IPS DF 6.9 (cell line): ENCODE results near the gene EFEMP2.
A peak's percentile ranks its signal among the peaks of the same experiment; 100 is the strongest.

Source experiments
- DNase-seq: peaks from one replicate; pipeline ENCODE4 v3.0.0-alpha.2; 2013; ENCODE audit warnings: low read depth, low spot score
- H3K27ac ChIP-seq: one replicate; pipeline ENCODE4 v1.5.1; 2013; ENCODE audit warnings: low read length, control low read depth
- H3K27me3 ChIP-seq: 2 replicates; pipeline ENCODE4 v1.6.1; 2013; ENCODE audit warnings: mild to moderate bottlenecking, low read length; ENCODE audit not compliant: control insufficient read depth, insufficient read depth
- H3K36me3 ChIP-seq: 2 replicates; pipeline ENCODE4 v1.6.1; 2013; ENCODE audit warnings: low read length; ENCODE audit not compliant: control insufficient read depth, insufficient read depth
- H3K4me1 ChIP-seq: 2 replicates; pipeline ENCODE4 v1.6.1; 2013; ENCODE audit warnings: low read length; ENCODE audit not compliant: control insufficient read depth, insufficient read depth
- H3K4me3 ChIP-seq: 2 replicates; pipeline ENCODE4 v1.5.1; 2013; ENCODE audit warnings: mild to moderate bottlenecking, low read length
- H3K9me3 ChIP-seq: 2 replicates; pipeline ENCODE4 v1.6.1; 2013; ENCODE audit warnings: low read length, inconsistent platforms; ENCODE audit not compliant: control insufficient read depth, insufficient read depth
- WGBS: extraction: QIAGEN DNeasy Blood & Tissue Kit; methylation state at CpG from one replicate; pipeline ENCODE4 v1.1.7; 2013; ENCODE audit warnings: mixed read lengths, missing lambda C conversion rate; ENCODE audit not compliant: insufficient read length, insufficient coverage; 5-methylcytosine and 5-hydroxymethylcytosine counted together

Gene EFEMP2

DNA sequence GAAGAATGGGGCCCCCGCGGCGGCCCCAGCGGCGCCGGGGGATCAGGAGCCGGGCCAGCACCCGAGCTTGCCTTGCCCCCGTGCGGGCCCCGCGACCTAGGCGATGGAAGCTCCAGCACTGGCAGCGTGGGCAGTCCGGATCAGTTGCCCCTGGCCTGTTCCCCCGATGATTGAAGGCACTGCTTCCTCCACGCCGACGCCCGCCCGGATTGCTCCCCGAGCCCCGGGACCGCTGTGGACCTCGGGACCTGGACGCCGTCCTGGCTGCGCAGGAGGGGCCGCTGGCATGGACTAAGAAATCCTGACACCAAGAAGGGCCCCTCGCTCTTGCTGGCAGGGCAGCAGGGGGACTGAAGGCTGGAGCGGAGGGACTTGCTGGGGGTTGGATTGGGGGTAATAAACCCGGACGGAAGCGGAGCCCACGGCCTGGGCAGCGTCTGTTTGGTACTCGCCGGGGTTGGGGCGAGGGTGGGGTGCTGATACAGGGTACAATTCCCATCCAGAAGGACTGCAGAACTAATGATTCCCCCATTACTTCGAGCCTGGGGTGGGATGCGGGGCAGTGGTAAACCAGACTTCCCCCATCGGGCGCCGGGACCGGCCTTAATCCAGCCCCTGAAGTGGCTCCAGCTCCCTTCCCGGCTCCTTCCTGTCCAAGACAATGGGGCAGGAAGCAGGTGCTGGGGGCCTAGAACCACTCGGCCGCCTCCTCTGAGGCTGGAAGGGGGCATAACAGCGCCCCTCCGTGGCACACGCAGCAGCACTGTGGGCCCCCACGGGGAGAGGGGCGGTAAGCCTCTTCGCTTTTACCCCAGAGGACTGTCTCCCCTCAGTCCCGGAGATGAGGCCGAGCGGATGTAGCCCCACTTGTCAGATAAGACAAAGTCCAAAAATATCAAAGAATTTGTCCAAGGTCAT is 18.9 kb upstream of the EFEMP2 start:
- H3K4me3 ChIP-seq: peak overlapping the region; percentile 46
- peaks cover 11% of the 10 kb centered on the region for H3K4me1 ChIP-seq
- no peak overlapping the region for H3K27ac ChIP-seq
- no peaks in the 10 kb centered on the region for H3K9me3 ChIP-seq
- H3K27me3 ChIP-seq: peaks cover 5% of the 10 kb centered on the region; the same call in 1 of the 2 replicates
- no CpG with 5 or more reads among the region's 57 CpGs for WGBS
- DNase-seq: no peak
- H3K36me3 ChIP-seq: no peaks in the 10 kb centered on the region

GRCh38 chr11:65890324-65891218 is 18.0 kb upstream of the EFEMP2 start, which contains the start of gene CCDC85B:
Gene CCDC85B (plus strand): TSS chr11:65890673. CDS start chr11:65890784, 111 bp downstream.
- peaks cover 2% of the 10 kb centered on the region; the same call in 1 of the 2 replicates for H3K36me3 ChIP-seq
- WGBS: no CpG with 5 or more reads among the region's 94 CpGs
- peak within 1 kb of the TSS; percentile 46 for H3K4me3 ChIP-seq
- H3K4me1 ChIP-seq: peaks cover 11% of the 10 kb centered on the region
- DNase-seq: no peak
- no peak within 1 kb of the TSS for H3K27ac ChIP-seq
- peaks cover 5% of the 10 kb centered on the region; the same call in 1 of the 2 replicates for H3K27me3 ChIP-seq
- no peaks in the 10 kb centered on the region for H3K9me3 ChIP-seq

DNA sequence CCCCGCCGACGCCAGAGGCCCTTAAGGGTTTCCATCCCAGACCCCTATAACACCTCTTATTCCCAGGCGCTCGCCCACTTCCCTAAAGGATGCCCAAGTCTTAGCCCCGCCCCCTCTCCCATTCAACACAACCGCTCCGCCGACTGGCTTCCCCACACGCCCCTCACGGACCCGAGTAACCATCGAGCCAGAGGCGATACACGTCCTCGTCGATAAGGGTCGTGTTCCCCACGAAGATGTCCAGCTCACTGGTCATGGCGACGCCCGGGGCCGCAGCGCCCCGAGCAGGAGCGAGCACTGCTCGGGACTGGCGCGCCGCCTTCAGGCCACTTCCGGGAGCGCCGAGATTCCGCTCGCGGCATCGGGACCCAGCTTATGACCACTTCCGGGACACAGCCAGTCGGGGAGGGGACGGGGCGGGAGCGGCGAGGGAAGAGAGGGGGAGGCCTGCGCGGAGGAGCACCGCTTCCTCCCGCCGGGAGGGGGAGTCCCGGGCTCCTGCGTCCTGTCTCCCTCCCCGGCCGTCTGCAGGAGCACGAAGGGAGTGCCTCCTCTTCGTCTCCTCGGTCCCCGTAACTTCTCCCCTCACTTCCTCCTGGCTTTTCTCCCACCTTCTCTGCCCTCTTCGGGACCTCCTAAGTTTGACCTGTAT is 15.7 kb upstream of the EFEMP2 start, which contains the start of gene FIBP:
TSS of gene FIBP (minus strand) at position 309 of the 652 bp plus-strand sequence. CDS start at position 256, 53 bp downstream.
- Histone ChIP-seq H3K27me3 (peaks cover 5% of the 10 kb centered on the region; the same call in 1 of the 2 replicates), H3K9me3 (no peaks in the 10 kb centered on the region), H3K4me1 (peaks cover 14% of the 10 kb centered on the region), H3K4me3 (peak within 1 kb of the TSS; percentile 77), H3K36me3 (peaks cover 17% of the 10 kb centered on the region), H3K27ac (no peak within 1 kb of the TSS)
- WGBS: no CpG with 5 or more reads among the region's 57 CpGs
- no peak for DNase-seq

DNA sequence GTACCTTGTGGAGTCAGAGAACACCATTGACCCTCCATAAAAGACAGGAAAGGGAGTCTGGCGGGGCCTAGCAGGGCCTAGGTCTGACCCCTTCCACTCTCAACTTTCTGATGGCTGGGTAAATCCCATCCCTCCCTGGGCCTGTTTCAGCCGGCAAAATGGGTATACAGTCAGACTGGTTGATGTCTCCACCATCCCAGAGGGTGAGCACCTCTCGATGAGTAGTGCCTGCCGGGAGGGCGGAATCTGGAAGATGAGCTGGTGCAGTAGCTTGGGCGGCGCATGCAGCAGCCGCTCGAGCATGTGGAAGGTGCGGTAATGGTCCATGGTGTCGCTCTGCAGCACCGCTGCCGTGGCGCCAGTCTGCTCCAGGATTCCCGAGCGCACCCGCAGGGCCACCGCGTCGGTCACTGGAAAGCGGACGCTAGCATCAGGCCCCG is 15.1 kb upstream of the EFEMP2 start:
- WGBS: no CpG with 5 or more reads among the region's 23 CpGs
- H3K4me1 ChIP-seq: peaks cover 10% of the 10 kb centered on the region
- H3K36me3 ChIP-seq: peaks cover 21% of the 10 kb centered on the region
- no peak overlapping the region for H3K27ac ChIP-seq
- DNase-seq: no peak
- H3K4me3 ChIP-seq: peak overlapping the region; percentile 77
- H3K9me3 ChIP-seq: no peaks in the 10 kb centered on the region
- H3K27me3 ChIP-seq: peaks cover 5% of the 10 kb centered on the region; the same call in 1 of the 2 replicates

- H3K27ac ChIP-seq: no peak overlapping the region
- peaks cover 5% of the 10 kb centered on the region; the same call in 1 of the 2 replicates for H3K27me3 ChIP-seq
- peak overlapping the region; percentile 77; the same call in 1 of the 2 replicates for H3K4me3 ChIP-seq
- H3K36me3 ChIP-seq: peaks cover 24% of the 10 kb centered on the region
- peaks cover 10% of the 10 kb centered on the region for H3K4me1 ChIP-seq
- no peaks in the 10 kb centered on the region for H3K9me3 ChIP-seq
- DNase-seq: no peak
- WGBS: no CpG with 5 or more reads among the region's 14 CpGs
Observed at GRCh38 chr11:65886826-65887722, 14.5 kb upstream of the EFEMP2 start.

DNA sequence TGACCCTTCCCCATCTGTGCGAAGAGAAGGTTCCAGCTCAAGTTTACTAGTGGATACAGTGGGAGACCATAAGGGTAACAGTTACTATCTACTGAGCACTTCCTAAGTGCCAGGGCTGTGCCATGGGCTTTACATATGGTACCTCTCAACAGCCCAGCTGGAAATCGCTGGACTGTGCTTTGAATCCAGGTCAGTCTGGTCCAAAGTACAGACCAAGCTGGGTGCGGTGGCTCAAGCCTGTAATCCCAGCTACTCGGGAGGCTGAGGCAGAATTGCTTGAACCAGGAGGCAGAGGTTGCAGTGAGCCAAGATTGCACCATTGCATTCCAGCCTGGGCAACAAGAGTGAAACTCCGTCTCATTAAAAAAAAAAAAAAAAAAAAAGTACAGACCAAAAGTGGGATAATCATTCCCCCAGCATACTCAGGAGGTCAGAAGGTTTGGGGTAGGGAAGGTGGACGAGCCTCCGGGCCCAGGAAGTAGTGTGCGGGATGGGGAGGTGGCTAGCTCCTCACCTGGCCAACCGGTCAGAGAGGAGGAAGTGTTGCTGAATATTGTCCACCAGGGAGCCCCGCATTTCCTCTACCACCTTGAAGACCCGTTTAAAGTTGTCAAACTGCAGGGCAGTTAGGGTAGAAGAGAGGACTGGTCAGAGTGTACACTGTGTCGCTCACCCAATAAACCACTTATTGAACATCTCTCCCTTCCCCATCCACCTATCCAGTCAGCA is 13.4 kb upstream of the EFEMP2 start:
- Histone ChIP-seq H3K27ac (no peak overlapping the region), H3K36me3 (peaks cover 24% of the 10 kb centered on the region), H3K4me3 (no peak overlapping the region), H3K27me3 (peaks cover 5% of the 10 kb centered on the region; the same call in 1 of the 2 replicates), H3K9me3 (no peaks in the 10 kb centered on the region), H3K4me1 (peaks cover 8% of the 10 kb centered on the region)
- DNase-seq: no peak
- WGBS: no CpG with 5 or more reads among the region's 12 CpGs

- no peak overlapping the region for H3K4me3 ChIP-seq
- no peak for DNase-seq
- peaks cover 5% of the 10 kb centered on the region; the same call in 1 of the 2 replicates for H3K27me3 ChIP-seq
- H3K27ac ChIP-seq: no peak overlapping the region
- WGBS: no CpG with 5 or more reads among the region's 7 CpGs
- peaks cover 24% of the 10 kb centered on the region for H3K36me3 ChIP-seq
- H3K4me1 ChIP-seq: peaks cover 8% of the 10 kb centered on the region
- no peaks in the 10 kb centered on the region for H3K9me3 ChIP-seq
Observed at GRCh38 chr11:65885231-65885630, 12.6 kb upstream of the EFEMP2 start.

- H3K4me3 ChIP-seq: no peak overlapping the region
- peaks cover 24% of the 10 kb centered on the region for H3K36me3 ChIP-seq
- no peak for DNase-seq
- peaks cover 1% of the 10 kb centered on the region; the same call in 1 of the 2 replicates for H3K27me3 ChIP-seq
- no peaks in the 10 kb centered on the region for H3K9me3 ChIP-seq
- no CpG with 5 or more reads among the region's 9 CpGs for WGBS
- H3K27ac ChIP-seq: no peak overlapping the region
- peaks cover 6% of the 10 kb centered on the region for H3K4me1 ChIP-seq
Observed at GRCh38 chr11:65884716-65885092, 12.1 kb upstream of the EFEMP2 start.
